Measurements from ENCODE around the gene CFAP74. TPM values are rescaled to one million over a fixed set of nuclear protein-coding genes. Genes with fewer than 3 reads are reported as not detected.

Gene CFAP74
- total and polyA plus RNA-seq, 2 of the 13 experiments (the other 11 are each of a cell fraction or from before 2014, with no cell fraction given), result 0.27 to 0.62 TPM

DNA sequence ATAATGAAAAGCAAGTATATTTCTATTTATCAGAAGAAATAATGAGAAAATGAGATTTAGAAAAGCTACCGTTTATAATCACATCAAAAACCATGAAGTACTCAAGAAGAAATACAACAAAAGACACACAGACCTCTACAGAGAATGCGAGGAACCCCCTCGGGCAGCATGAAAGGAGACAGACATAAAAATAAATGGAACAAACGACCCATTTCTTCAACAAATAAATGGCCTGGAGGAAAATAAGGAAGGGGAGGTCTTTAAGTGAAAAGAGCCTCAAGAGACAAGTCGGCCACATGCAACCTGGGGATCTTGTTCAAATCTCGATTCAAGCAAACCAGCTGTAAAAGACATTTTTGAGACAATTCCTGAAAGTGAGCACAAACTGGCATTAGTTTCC is 6.0 kb downstream of the CFAP74 start:
- H3K9ac ChIP-seq (ENCODE audit: insufficient read depth, low read depth, low read length), result no peak overlapping the region
- no peaks in the 10 kb centered on the region for H3K9me3 ChIP-seq (ENCODE audit: low read length)
- TF ChIP-seq, protein P1, sequence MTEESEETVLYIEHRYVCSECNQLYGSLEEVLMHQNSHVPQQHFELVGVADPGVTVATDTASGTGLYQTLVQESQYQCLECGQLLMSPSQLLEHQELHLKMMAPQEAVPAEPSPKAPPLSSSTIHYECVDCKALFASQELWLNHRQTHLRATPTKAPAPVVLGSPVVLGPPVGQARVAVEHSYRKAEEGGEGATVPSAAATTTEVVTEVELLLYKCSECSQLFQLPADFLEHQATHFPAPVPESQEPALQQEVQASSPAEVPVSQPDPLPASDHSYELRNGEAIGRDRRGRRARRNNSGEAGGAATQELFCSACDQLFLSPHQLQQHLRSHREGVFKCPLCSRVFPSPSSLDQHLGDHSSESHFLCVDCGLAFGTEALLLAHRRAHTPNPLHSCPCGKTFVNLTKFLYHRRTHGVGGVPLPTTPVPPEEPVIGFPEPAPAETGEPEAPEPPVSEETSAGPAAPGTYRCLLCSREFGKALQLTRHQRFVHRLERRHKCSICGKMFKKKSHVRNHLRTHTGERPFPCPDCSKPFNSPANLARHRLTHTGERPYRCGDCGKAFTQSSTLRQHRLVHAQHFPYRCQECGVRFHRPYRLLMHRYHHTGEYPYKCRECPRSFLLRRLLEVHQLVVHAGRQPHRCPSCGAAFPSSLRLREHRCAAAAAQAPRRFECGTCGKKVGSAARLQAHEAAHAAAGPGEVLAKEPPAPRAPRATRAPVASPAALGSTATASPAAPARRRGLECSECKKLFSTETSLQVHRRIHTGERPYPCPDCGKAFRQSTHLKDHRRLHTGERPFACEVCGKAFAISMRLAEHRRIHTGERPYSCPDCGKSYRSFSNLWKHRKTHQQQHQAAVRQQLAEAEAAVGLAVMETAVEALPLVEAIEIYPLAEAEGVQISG (CRISPR knock-in tag; IDR thresholded peaks at IDR 0.05), result no peak
- no peak for TF ChIP-seq ISL2 (CRISPR knock-in tag; IDR thresholded peaks at IDR 0.05)
- TF ChIP-seq PAWR (CRISPR knock-in tag; IDR thresholded peaks at IDR 0.05; ENCODE audit: borderline replicate concordance), result no peak
- no peak for TF ChIP-seq ZNF441 (CRISPR knock-in tag; IDR thresholded peaks at IDR 0.05; ENCODE audit: borderline replicate concordance)
- TF ChIP-seq ZNF7 (CRISPR knock-in tag; IDR thresholded peaks at IDR 0.05), result no peak
- TF ChIP-seq ZNF235 (CRISPR knock-in tag; IDR thresholded peaks at IDR 0.05; ENCODE audit: borderline replicate concordance), result no peak
- TF ChIP-seq, protein P2, sequence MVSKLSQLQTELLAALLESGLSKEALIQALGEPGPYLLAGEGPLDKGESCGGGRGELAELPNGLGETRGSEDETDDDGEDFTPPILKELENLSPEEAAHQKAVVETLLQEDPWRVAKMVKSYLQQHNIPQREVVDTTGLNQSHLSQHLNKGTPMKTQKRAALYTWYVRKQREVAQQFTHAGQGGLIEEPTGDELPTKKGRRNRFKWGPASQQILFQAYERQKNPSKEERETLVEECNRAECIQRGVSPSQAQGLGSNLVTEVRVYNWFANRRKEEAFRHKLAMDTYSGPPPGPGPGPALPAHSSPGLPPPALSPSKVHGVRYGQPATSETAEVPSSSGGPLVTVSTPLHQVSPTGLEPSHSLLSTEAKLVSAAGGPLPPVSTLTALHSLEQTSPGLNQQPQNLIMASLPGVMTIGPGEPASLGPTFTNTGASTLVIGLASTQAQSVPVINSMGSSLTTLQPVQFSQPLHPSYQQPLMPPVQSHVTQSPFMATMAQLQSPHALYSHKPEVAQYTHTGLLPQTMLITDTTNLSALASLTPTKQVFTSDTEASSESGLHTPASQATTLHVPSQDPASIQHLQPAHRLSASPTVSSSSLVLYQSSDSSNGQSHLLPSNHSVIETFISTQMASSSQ (IDR thresholded peaks at IDR 0.05; ENCODE audit: low read depth), result no peak
- TF ChIP-seq, protein P2 (CRISPR knock-in tag; IDR thresholded peaks at IDR 0.05; ENCODE audit: borderline replicate concordance), result no peak
- no peak overlapping the region for H3K27ac ChIP-seq (ENCODE audit: extremely low read length, insufficient read depth, low read length)
- DNase-seq (ENCODE audit: low spot score), result no peak
- ChIA-PET CTCF (ENCODE audit: low intra/inter-chr PET ratio, low total read pairs) (no interaction called here), POLR2A (no interaction called here)
- no peak overlapping the region for H3K4me2 ChIP-seq (ENCODE audit: low read depth, low read length)
- H3K79me2 ChIP-seq (ENCODE audit: insufficient read depth, low read length), result no peaks in the 10 kb centered on the region
- no peak for ATAC-seq
- H3K36me3 ChIP-seq (replicated peaks in 1 of 2; ENCODE audit: control insufficient read depth in 1 of 2, insufficient read depth in 2 of 2, low read length in 2 of 2), result no peaks in the 10 kb centered on the region
- H3K4me3 ChIP-seq (replicated peaks in 1 of 3; ENCODE audit: insufficient read depth in 1 of 3, low read depth in 2 of 3, low read length in 3 of 3), result no peak overlapping the region
- in situ Hi-C loops (cut with HindIII; ENCODE audit: extremely low pct_ligation_motif_present, low pct_unique_long_range_greater_than_20kb), result no loop called here
- no peaks in the 10 kb centered on the region for H4K20me1 ChIP-seq (ENCODE audit: insufficient read depth, low read length)
- intact Hi-C loops (cut with micrococcal nuclease; ENCODE audit: unreplicated experiment), result no loop called here
- WGBS (ENCODE audit: low lambda C conversion rate), result 14% methylated on average over 6 of the region's 6 CpGs
- no TSS peak for BruUV-seq (replicated peaks)
- H2AFZ ChIP-seq (ENCODE audit: low read length), result no peak overlapping the region
- FAIRE-seq, result no peak
- no peaks in the 10 kb centered on the region for H3K4me1 ChIP-seq (ENCODE audit: insufficient read depth, low read length)
- H3K27me3 ChIP-seq (ENCODE audit: control insufficient read depth in 1 of 2, insufficient read depth in 2 of 2, low read length in 2 of 2), result peaks cover 5 to 29% of the 10 kb centered on the region in 2 experiments; a peak in 4 of 5 replicates

Measured in HepG2 (cell line).